BE2C (cell line): Measurements from ENCODE around the gene ILF3.
"Not testable (repeated sequence)": the region's sequence is repeated elsewhere in the genome, so short reads cannot be mapped to it uniquely, and the experiment has no call there.

Experiments
- DNase-seq: peaks from one replicate; pipeline ENCODE4 v3.0.0-alpha.2; 2020
- H3K27me3 ChIP-seq: fragments of 250-450 bp; sonication (Bioruptor Pico); 2 replicates; pipeline ENCODE4 v1.5.1; 2020; ENCODE audit warnings: mild to moderate bottlenecking
- H3K36me3 ChIP-seq: fragments of 250-450 bp; sonication (Bioruptor Pico); 2 replicates; pipeline ENCODE4 v1.5.1; 2020; ENCODE audit warnings: mild to moderate bottlenecking
- H3K4me1 ChIP-seq: fragments of 250-450 bp; sonication (Bioruptor Pico); 2 replicates; pipeline ENCODE4 v1.5.1; 2020
- H3K4me3 ChIP-seq: 2 replicates; pipeline ENCODE4 v1.5.1; 2011; ENCODE audit warnings: low read depth, low read length
- H3K9me3 ChIP-seq: fragments of 250-450 bp; sonication (Bioruptor Pico); 2 replicates; pipeline ENCODE4 v1.5.1; 2020
- CTCF ChIP-seq: IDR thresholded peaks from 2 replicates; pipeline ENCODE4 v1.5.1; 2012; ENCODE audit warnings: mild to moderate bottlenecking, low read depth, low read length

The ILF3 gene

GRCh38 chr19:10662384-10663251 is 8.5 kb downstream of the ILF3 start:
- Histone ChIP-seq H3K4me1 (peaks cover 3% of the 10 kb centered on the region; the same call in 1 of the 2 replicates), H3K27me3 (no peaks in the 10 kb centered on the region), H3K4me3 (no peak overlapping the region), H3K36me3 (peaks cover 72% of the 10 kb centered on the region), H3K9me3 (no peaks in the 10 kb centered on the region)
- no peak for DNase-seq
- no peak for TF ChIP-seq CTCF

- H3K27me3 ChIP-seq, DNase-seq, H3K4me3 ChIP-seq, H3K9me3 ChIP-seq, H3K4me1 ChIP-seq: not testable (repeated sequence)
- peaks cover 73% of the 10 kb centered on the region for H3K36me3 ChIP-seq
These were observed 9.1 kb downstream of the ILF3 start for GRCh38 chr19:10663252-10663563.

- DNase-seq, result no peak
- Histone ChIP-seq H3K9me3 (no peaks in the 10 kb centered on the region), H3K36me3 (peaks cover 62% of the 10 kb centered on the region), H3K27me3 (no peaks in the 10 kb centered on the region), H3K4me3 (no peak overlapping the region), H3K4me1 (no peaks in the 10 kb centered on the region)
- no peak for TF ChIP-seq CTCF
These were observed 13.7 kb downstream of the ILF3 start for GRCh38 chr19:10667867-10668266.

GRCh38 chr19:10669246-10669645 is 15.1 kb downstream of the ILF3 start:
- Histone ChIP-seq H3K4me1 (no peaks in the 10 kb centered on the region), H3K4me3 (no peak overlapping the region), H3K36me3 (peaks cover 70% of the 10 kb centered on the region), H3K27me3 (no peaks in the 10 kb centered on the region), H3K9me3 (no peaks in the 10 kb centered on the region)
- no peak for TF ChIP-seq CTCF
- DNase-seq, result no peak

- peaks cover 75% of the 10 kb centered on the region for H3K36me3 ChIP-seq
- no peak for DNase-seq
- H3K4me1 ChIP-seq, result no peaks in the 10 kb centered on the region
- H3K4me3 ChIP-seq, result no peak overlapping the region
- TF ChIP-seq CTCF, result no peak
- H3K27me3 ChIP-seq, result no peaks in the 10 kb centered on the region
- no peaks in the 10 kb centered on the region for H3K9me3 ChIP-seq
These were observed 16.0 kb downstream of the ILF3 start for GRCh38 chr19:10670182-10670581.

- no peaks in the 10 kb centered on the region for H3K4me1 ChIP-seq
- no peak overlapping the region for H3K4me3 ChIP-seq
- H3K36me3 ChIP-seq, result peaks cover 74% of the 10 kb centered on the region
- no peaks in the 10 kb centered on the region for H3K9me3 ChIP-seq
- H3K27me3 ChIP-seq, result no peaks in the 10 kb centered on the region
- TF ChIP-seq CTCF, result no peak
- DNase-seq, result no peak
These were observed 17.0 kb downstream of the ILF3 start for GRCh38 chr19:10670876-10671804.

- not testable (repeated sequence) for H3K4me1 ChIP-seq, DNase-seq
- H3K36me3 ChIP-seq, result peaks cover 74% of the 10 kb centered on the region
These were observed 17.8 kb downstream of the ILF3 start for GRCh38 chr19:10671922-10672321.

GRCh38 chr19:10675214-10675613 is 21.1 kb downstream of the ILF3 start:
- not testable (repeated sequence) for H3K4me3 ChIP-seq, DNase-seq, H3K4me1 ChIP-seq, H3K27me3 ChIP-seq, H3K9me3 ChIP-seq
- peaks cover 90% of the 10 kb centered on the region for H3K36me3 ChIP-seq

More at GRCh38 chr19:10671922-10672321, 17.8 kb downstream of the ILF3 start:
- not testable (repeated sequence) for H3K4me3 ChIP-seq, H3K27me3 ChIP-seq, H3K9me3 ChIP-seq
